ENCODE data around the gene ANKRD34B. TPM values are rescaled to one million over a fixed set of nuclear protein-coding genes. Genes with fewer than 3 reads are reported as not detected.

The ANKRD34B gene
- total RNA-seq, 1 donor: not detected

DNA sequence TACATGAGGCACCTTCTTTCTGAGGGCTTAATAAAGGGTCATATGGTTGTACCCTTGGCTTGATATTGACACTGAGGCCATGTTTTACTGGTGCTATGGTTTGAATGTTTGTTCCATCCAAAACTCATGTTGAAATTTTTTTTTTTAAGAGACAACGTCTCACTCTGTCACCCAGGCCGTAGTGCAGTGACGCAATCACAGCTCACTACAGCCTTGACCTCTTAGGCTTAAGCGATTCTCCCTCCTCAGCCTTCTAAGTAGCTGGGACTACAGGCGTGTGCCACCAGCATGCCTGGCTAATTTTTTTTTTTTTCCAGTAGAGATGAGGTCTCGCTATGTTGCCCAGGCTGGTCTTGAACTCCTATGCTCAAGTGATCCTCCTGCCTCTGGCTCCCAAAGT is 61.2 kb downstream of the ANKRD34B start:
- no peak overlapping the region for H3K4me3 ChIP-seq (ENCODE audit: low read depth, low read length)
- TF ChIP-seq, protein P1, sequence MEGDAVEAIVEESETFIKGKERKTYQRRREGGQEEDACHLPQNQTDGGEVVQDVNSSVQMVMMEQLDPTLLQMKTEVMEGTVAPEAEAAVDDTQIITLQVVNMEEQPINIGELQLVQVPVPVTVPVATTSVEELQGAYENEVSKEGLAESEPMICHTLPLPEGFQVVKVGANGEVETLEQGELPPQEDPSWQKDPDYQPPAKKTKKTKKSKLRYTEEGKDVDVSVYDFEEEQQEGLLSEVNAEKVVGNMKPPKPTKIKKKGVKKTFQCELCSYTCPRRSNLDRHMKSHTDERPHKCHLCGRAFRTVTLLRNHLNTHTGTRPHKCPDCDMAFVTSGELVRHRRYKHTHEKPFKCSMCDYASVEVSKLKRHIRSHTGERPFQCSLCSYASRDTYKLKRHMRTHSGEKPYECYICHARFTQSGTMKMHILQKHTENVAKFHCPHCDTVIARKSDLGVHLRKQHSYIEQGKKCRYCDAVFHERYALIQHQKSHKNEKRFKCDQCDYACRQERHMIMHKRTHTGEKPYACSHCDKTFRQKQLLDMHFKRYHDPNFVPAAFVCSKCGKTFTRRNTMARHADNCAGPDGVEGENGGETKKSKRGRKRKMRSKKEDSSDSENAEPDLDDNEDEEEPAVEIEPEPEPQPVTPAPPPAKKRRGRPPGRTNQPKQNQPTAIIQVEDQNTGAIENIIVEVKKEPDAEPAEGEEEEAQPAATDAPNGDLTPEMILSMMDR (IDR thresholded peaks at IDR 0.05; ENCODE audit: insufficient read depth, low read depth, low read length): no peak
- no peak for DNase-seq (ENCODE audit: low read depth)

DNA sequence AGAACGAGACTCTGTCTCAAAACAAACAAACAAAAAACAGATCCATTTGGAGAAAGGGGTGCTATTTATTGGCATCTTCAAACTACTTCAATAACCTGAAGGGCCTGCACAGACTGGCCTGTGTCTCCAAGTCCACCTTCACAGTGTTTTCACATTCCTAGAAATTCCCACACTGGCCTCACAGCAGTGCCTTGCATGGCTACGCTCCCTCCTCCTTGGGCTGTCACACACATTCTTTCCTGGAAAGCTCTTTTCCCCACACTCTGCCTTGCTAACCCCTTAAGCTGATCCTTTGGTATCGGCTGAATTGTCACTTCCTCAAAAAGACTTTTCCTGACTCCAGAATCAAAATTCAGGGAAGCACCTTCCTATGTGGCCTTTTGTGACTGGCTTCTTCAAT is 62.4 kb downstream of the ANKRD34B start:
- TF ChIP-seq, protein P1 (IDR thresholded peaks at IDR 0.05; ENCODE audit: insufficient read depth, low read depth, low read length): no peak
- H3K4me3 ChIP-seq (ENCODE audit: low read depth, low read length): no peak overlapping the region
- DNase-seq (ENCODE audit: low read depth): no peak

Small RNA genes lying within 50 kb of the gene (small RNA-seq; reads per million reads assigned to genes)
- not detected for gene DBIP2

Other genes starting within 250 kb of the ANKRD34B start
- 28.3 and 40.6 TPM in 2 replicates for gene ZFYVE16, start 162.2 kb downstream of the ANKRD34B start, total RNA-seq
- gene FAM151B, start 82.2 kb downstream of the ANKRD34B start, total RNA-seq: 8.6 and 8.7 TPM in 2 replicates
- gene MSH3, start 84.4 kb upstream of the ANKRD34B start, total RNA-seq: 17.1 and 22.5 TPM in 2 replicates
- gene DHFR, start 84.7 kb upstream of the ANKRD34B start, total RNA-seq: 15.5 and 29.8 TPM in 2 replicates